ENCODE results near the gene TMEM208.

The TMEM208 gene

GRCh38 chr16:67226804-67227566 lies at the start of gene TMEM208:
TMEM208 (plus strand) TSS chr16:67227130; CDS start chr16:67227219, 89 bp downstream.
- peak within 1 kb of the TSS; percentile 81 to 100 (median 96) for H3K4me3 ChIP-seq
- no peak for TF ChIP-seq Cebpa-rat (IDR thresholded peaks at IDR 0.05)
- peaks cover 40 to 42% (median 42%) of the 10 kb centered on the region in 11 experiments for H3K36me3 ChIP-seq
- H3K9me3 ChIP-seq (replicated peaks in 1 of 11): no peaks in the 10 kb centered on the region
- H3K27ac ChIP-seq: peak within 1 kb of the TSS; percentile 61 to 91 (median 81)
- peaks cover 0 to 48% (median 38%) of the 10 kb centered on the region in 11 experiments; a peak in 15 of 22 replicates for H4K20me1 ChIP-seq
- H3K4me1 ChIP-seq: peaks cover 27 to 33% (median 30%) of the 10 kb centered on the region in 10 experiments
- H3K27me3 ChIP-seq: no peaks in the 10 kb centered on the region
- peak within 1 kb of the TSS; percentile 94 to 99 (median 97) for H3K4me2 ChIP-seq
- H3K9ac ChIP-seq: peak within 1 kb of the TSS; percentile 80 to 96 (median 88)

- Histone ChIP-seq H3K36me3 (peaks cover 0 to 30% (median 9%) of the 10 kb centered on the region in 11 experiments; a peak in 10 of 22 replicates), H3K4me3 (peak overlapping the region in 7 of 10 experiments; percentile 1 to 52 (median 29); a peak in 6 of 20 replicates), H3K27me3 (peaks cover 14 to 28% (median 21%) of the 10 kb centered on the region in 11 experiments; a peak in 20 of 22 replicates), H3K9ac (peak overlapping the region in 3 of 11 experiments; percentile 19 to 48 (median 33); a peak in 2 of 22 replicates), H3K27ac (no peak overlapping the region), H3K4me2 (peak overlapping the region; percentile 75 to 88 (median 81)), H4K20me1 (peaks cover 22 to 87% (median 71%) of the 10 kb centered on the region in 11 experiments; a peak in 21 of 22 replicates), H3K9me3 (replicated peaks in 1 of 11) (no peaks in the 10 kb centered on the region), H3K4me1 (peaks cover 66 to 93% (median 79%) of the 10 kb centered on the region in 10 experiments)
- TF ChIP-seq Cebpa-rat (IDR thresholded peaks at IDR 0.05): no peak
These were observed 48.9 kb upstream of the TMEM208 start for GRCh38 chr16:67177743-67178699.

- Histone ChIP-seq H3K9me3 (replicated peaks in 1 of 11) (no peaks in the 10 kb centered on the region), H4K20me1 (peaks cover 22 to 91% (median 74%) of the 10 kb centered on the region in 11 experiments; a peak in 21 of 22 replicates), H3K9ac (no peak overlapping the region), H3K4me1 (peaks cover 55 to 84% (median 70%) of the 10 kb centered on the region in 10 experiments), H3K4me3 (no peak overlapping the region), H3K27me3 (peaks cover 16 to 33% (median 25%) of the 10 kb centered on the region in 11 experiments), H3K36me3 (peaks cover 0 to 30% (median 9%) of the 10 kb centered on the region in 11 experiments; a peak in 10 of 22 replicates), H3K4me2 (peak overlapping the region in 6 of 11 experiments; percentile 2 to 97 (median 90); a peak in 7 of 22 replicates), H3K27ac (no peak overlapping the region)
- no peak for TF ChIP-seq Cebpa-rat (IDR thresholded peaks at IDR 0.05)
These were observed 47.4 kb upstream of the TMEM208 start for GRCh38 chr16:67179421-67180080.

DNA sequence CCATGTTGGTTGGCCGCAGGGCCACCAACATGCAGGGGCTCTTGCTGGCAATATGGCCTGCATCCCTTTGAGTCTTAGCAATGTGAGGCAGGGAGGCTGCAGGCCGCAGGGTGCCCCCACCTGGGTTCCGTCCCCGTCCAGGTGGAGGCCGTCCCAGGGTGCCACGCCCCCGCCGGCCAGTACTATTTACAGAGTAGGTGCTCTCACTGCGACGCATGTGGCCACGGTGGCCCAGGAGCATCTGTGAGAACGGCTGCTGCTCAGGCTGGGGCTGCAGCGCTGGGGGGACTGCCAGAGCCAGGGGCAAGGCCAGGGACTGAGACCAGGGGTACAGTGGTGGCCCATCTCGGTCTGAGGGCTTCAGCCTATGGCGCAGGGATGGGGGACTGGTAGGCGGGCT lies 46.8 kb upstream of the TMEM208 start:
- TF ChIP-seq Cebpa-rat (IDR thresholded peaks at IDR 0.05): no peak
- no peaks in the 10 kb centered on the region for H3K9me3 ChIP-seq (replicated peaks in 1 of 11)
- peaks cover 55 to 84% (median 70%) of the 10 kb centered on the region in 10 experiments for H3K4me1 ChIP-seq

GRCh38 chr16:67181346-67181745 lies 45.6 kb upstream of the TMEM208 start:
- peaks cover 52 to 81% (median 74%) of the 10 kb centered on the region in 10 experiments for H3K4me1 ChIP-seq
- H3K27me3 ChIP-seq: peaks cover 23 to 48% (median 41%) of the 10 kb centered on the region in 11 experiments
- no peaks in the 10 kb centered on the region for H3K9me3 ChIP-seq (replicated peaks in 1 of 11)
- peak overlapping the region in 3 of 10 experiments; percentile 23 to 75 (median 72); a peak in 4 of 20 replicates for H3K4me3 ChIP-seq
- H3K36me3 ChIP-seq: peaks cover 0 to 14% (median 6%) of the 10 kb centered on the region in 11 experiments; a peak in 10 of 22 replicates
- TF ChIP-seq Cebpa-rat (IDR thresholded peaks at IDR 0.05): no peak
- peaks cover 22 to 88% (median 66%) of the 10 kb centered on the region in 11 experiments; a peak in 21 of 22 replicates for H4K20me1 ChIP-seq
- H3K9ac ChIP-seq: peak overlapping the region in 10 of 11 experiments; percentile 9 to 93 (median 30); a peak in 12 of 22 replicates
- peak overlapping the region; percentile 88 to 100 (median 95) for H3K4me2 ChIP-seq
- no peak overlapping the region for H3K27ac ChIP-seq

More for the DNA sequence above, 46.8 kb upstream of the TMEM208 start:
- peaks cover 22 to 91% (median 74%) of the 10 kb centered on the region in 11 experiments; a peak in 21 of 22 replicates for H4K20me1 ChIP-seq
- H3K9ac ChIP-seq: peak overlapping the region in 4 of 11 experiments; percentile 13 to 92 (median 35); a peak in 1 of 22 replicates
- peaks cover 22 to 39% (median 31%) of the 10 kb centered on the region in 11 experiments for H3K27me3 ChIP-seq
- H3K4me3 ChIP-seq: no peak overlapping the region
- H3K36me3 ChIP-seq: peaks cover 0 to 26% (median 9%) of the 10 kb centered on the region in 11 experiments; a peak in 10 of 22 replicates
- peak overlapping the region in 10 of 11 experiments; percentile 2 to 100 (median 96); a peak in 16 of 22 replicates for H3K4me2 ChIP-seq
- H3K27ac ChIP-seq: no peak overlapping the region

- no peak for TF ChIP-seq Cebpa-rat (IDR thresholded peaks at IDR 0.05)
- peak overlapping the region; percentile 61 to 80 (median 71); a peak in 18 of 20 replicates for H3K4me3 ChIP-seq
These were observed 44.6 kb upstream of the TMEM208 start for GRCh38 chr16:67182288-67182687.

DNA sequence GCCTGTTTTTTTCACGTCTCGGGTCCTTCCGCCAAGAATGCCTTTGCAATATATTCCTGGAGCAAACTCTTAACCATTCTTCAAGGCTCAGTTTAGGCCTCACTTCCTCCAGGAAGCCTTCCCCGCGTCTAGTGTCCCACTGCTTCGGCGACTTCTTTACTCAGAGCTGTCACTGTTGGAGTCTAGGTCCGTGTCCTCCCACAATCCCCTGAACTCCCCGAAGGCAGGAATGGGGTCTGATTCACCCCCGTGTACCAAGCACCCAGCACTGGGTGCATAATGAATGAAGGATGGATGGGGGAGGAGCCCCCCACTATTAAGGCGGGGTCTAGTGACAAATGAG lies 43.7 kb upstream of the TMEM208 start:
- peak overlapping the region; percentile 88 to 100 (median 95) for H3K4me2 ChIP-seq
- H3K9me3 ChIP-seq (replicated peaks in 1 of 11): no peaks in the 10 kb centered on the region
- H4K20me1 ChIP-seq: peaks cover 22 to 72% (median 48%) of the 10 kb centered on the region in 11 experiments; a peak in 21 of 22 replicates
- peaks cover 15 to 38% (median 29%) of the 10 kb centered on the region in 11 experiments for H3K27me3 ChIP-seq
- H3K36me3 ChIP-seq: peaks cover 0 to 11% (median 0%) of the 10 kb centered on the region in 11 experiments; a peak in 5 of 22 replicates
- H3K27ac ChIP-seq: peak overlapping the region in 10 of 11 experiments; percentile 84 to 95 (median 92); a peak in 20 of 22 replicates
- H3K4me3 ChIP-seq: peak overlapping the region; percentile 61 to 80 (median 71)
- TF ChIP-seq Cebpa-rat (IDR thresholded peaks at IDR 0.05): no peak
- peak overlapping the region; percentile 84 to 93 (median 89) for H3K9ac ChIP-seq
- H3K4me1 ChIP-seq: peaks cover 50 to 67% (median 62%) of the 10 kb centered on the region in 10 experiments

More at GRCh38 chr16:67182288-67182687, 44.6 kb upstream of the TMEM208 start:
- peak overlapping the region in 2 of 11 experiments; percentile 90 to 95; a peak in 3 of 22 replicates for H3K27ac ChIP-seq
- peaks cover 0 to 11% (median 0%) of the 10 kb centered on the region in 11 experiments; a peak in 6 of 22 replicates for H3K36me3 ChIP-seq
- no peaks in the 10 kb centered on the region for H3K9me3 ChIP-seq (replicated peaks in 1 of 11)
- peaks cover 22 to 82% (median 57%) of the 10 kb centered on the region in 11 experiments; a peak in 21 of 22 replicates for H4K20me1 ChIP-seq
- peak overlapping the region; percentile 84 to 93 (median 89); a peak in 19 of 22 replicates for H3K9ac ChIP-seq
- peaks cover 23 to 48% (median 39%) of the 10 kb centered on the region in 11 experiments for H3K27me3 ChIP-seq
- peaks cover 52 to 75% (median 70%) of the 10 kb centered on the region in 10 experiments for H3K4me1 ChIP-seq
- peak overlapping the region; percentile 88 to 100 (median 95) for H3K4me2 ChIP-seq
